WTC11 (cell line): ENCODE measurements around the gene ARL4C. TPM values are rescaled to one million over a fixed set of nuclear protein-coding genes. Genes with fewer than 3 reads are reported as not detected.
A peak's percentile ranks its signal among the peaks of the same experiment; 100 is the strongest.

Source experiments
- ATAC-seq: fragments of 200-7000 bp; cut with Tn5 transposase; 2 replicates; pipeline ENCODE4 v1.10.0; 2021; ENCODE audit warnings: mild to moderate bottlenecking, moderate library complexity
- Bru-seq: library from RNA; stranded (reverse); fragments of 400-500 nt; gene quantifications from one replicate; lab custom pipeline; 2021; lab: Mats Ljungman, UMichigan
- CTCF ChIA-PET: fragments of 300-600 bp; sonication (Branson Sonifier 250); formaldehyde crosslinking; loops from one replicate; lab custom pipeline; 2021; ENCODE audit warnings: antibody characterized with exemption; lab: Charles Lee
- POLR2A ChIA-PET: fragments of 350-600 bp; sonication (Branson Sonifier 250); formaldehyde crosslinking; loops from one replicate; lab custom pipeline; 2021; ENCODE audit warnings: antibody characterized with exemption; lab: Charles Lee
- DNase-seq: peaks from one replicate; pipeline ENCODE4 v3.0.0; 2021; ENCODE audit warnings: low spot score
- H3K27ac Mint-ChIP-seq: 2 replicates; pipeline ENCODE4 v1.8.0; 2021; ENCODE audit warnings: mixed read lengths
- H3K27me3 Mint-ChIP-seq: 2 replicates; pipeline ENCODE4 v1.8.0; 2021; ENCODE audit warnings: low read depth, mild to moderate bottlenecking, moderate library complexity, mixed read lengths
- H3K36me3 Mint-ChIP-seq: 2 replicates; pipeline ENCODE4 v1.8.0; 2021; ENCODE audit warnings: mixed read lengths
- H3K4me1 Mint-ChIP-seq: 2 replicates; pipeline ENCODE4 v1.8.0; 2022; ENCODE audit warnings: mixed read lengths
- H3K4me3 Mint-ChIP-seq: 2 replicates; pipeline ENCODE4 v1.8.0; 2021; ENCODE audit warnings: mild to moderate bottlenecking, moderate library complexity, mixed read lengths
- H3K9me3 Mint-ChIP-seq: 2 replicates; pipeline ENCODE4 v1.8.0; 2021; ENCODE audit warnings: mixed read lengths
- ATF6 ChIP-seq: sonication (generic); formaldehyde crosslinking; IDR thresholded peaks from 2 replicates; pipeline ENCODE4 v1.8.1; 2023; ENCODE audit warnings: mild to moderate bottlenecking, missing genetic modification reagents
- E2F5 ChIP-seq: sonication (generic); formaldehyde crosslinking; IDR thresholded peaks from 2 replicates; pipeline ENCODE4 v1.8.1; 2022; ENCODE audit warnings: mild to moderate bottlenecking, moderate library complexity, missing genetic modification reagents
- ETV6 ChIP-seq: sonication (generic); formaldehyde crosslinking; IDR thresholded peaks from 2 replicates; pipeline ENCODE4 v1.8.1; 2022; ENCODE audit warnings: mild to moderate bottlenecking, missing genetic modification reagents
- FOXJ3 ChIP-seq: sonication (generic); formaldehyde crosslinking; IDR thresholded peaks from 2 replicates; pipeline ENCODE4 v1.9.0; 2021; ENCODE audit warnings: missing genetic modification reagents, mild to moderate bottlenecking, borderline replicate concordance
- HMGXB4 ChIP-seq: sonication (generic); formaldehyde crosslinking; IDR thresholded peaks from 2 replicates; pipeline ENCODE4 v1.8.1; 2023; ENCODE audit warnings: mild to moderate bottlenecking, moderate library complexity, missing genetic modification reagents
- KAT7 ChIP-seq: sonication (generic); formaldehyde crosslinking; IDR thresholded peaks from 2 replicates; pipeline ENCODE4 v1.8.1; 2023; ENCODE audit warnings: missing genetic modification reagents, mild to moderate bottlenecking, borderline replicate concordance
- NFYB ChIP-seq: sonication (generic); formaldehyde crosslinking; conservative IDR thresholded peaks from 2 replicates; pipeline ENCODE4 v1.8.0; 2022; ENCODE audit warnings: low read depth, missing genetic modification reagents
- RELA ChIP-seq: sonication (generic); formaldehyde crosslinking; IDR thresholded peaks from 2 replicates; pipeline ENCODE4 v1.8.1; 2022; ENCODE audit warnings: missing genetic modification reagents, mild to moderate bottlenecking, borderline replicate concordance
- SOX15 ChIP-seq: fragments of 250-450 bp; sonication (Bioruptor Pico); IDR thresholded peaks from 2 replicates; pipeline ENCODE4 v1.9.0; 2021; ENCODE audit warnings: mild to moderate bottlenecking
- SP1 ChIP-seq: sonication (generic); formaldehyde crosslinking; conservative IDR thresholded peaks from 2 replicates; pipeline ENCODE4 v1.8.1; 2022; ENCODE audit warnings: missing genetic modification reagents
- USF1 ChIP-seq: sonication (generic); formaldehyde crosslinking; IDR thresholded peaks from 2 replicates; pipeline ENCODE4 v1.8.0; 2022; ENCODE audit warnings: mild to moderate bottlenecking, missing genetic modification reagents
- ZNF512 ChIP-seq: sonication (generic); formaldehyde crosslinking; IDR thresholded peaks from 2 replicates; pipeline ENCODE4 v1.8.1; 2022; ENCODE audit warnings: missing genetic modification reagents, borderline replicate concordance
- ZNF671 ChIP-seq: fragments of 250-450 bp; sonication (Bioruptor Pico); IDR thresholded peaks from 2 replicates; pipeline ENCODE4 v1.8.0; 2021; ENCODE audit warnings: mild to moderate bottlenecking
- long read RNA-seq, 3 experiments: library from RNA in 1 of 3; library from capped mRNA in 1 of 3; library from polyadenylated mRNA in 1 of 3; unstranded in 2 of 3; stranded (forward) in 1 of 3; transcript quantifications; one replicate each; pipeline ENCODE4 v2.0.0, GENCODE V29; 2021
- total RNA-seq: library from RNA; stranded (reverse); gene quantifications from 3 replicates; pipeline ENCODE4 v1.2.3, GENCODE V29; 2021

The ARL4C gene
- total RNA-seq (9.3 to 10.6 TPM (median 10.4 TPM) in 3 replicates), Bru-seq, nascent RNA (percentile 90 among the genes with signal in this experiment)
- long read RNA-seq, experiment 1, full-length matches to known transcripts, result 111 of 114 reads
- long read RNA-seq, experiment 1, partial matches to known transcripts, result 0 of 114 reads
- long read RNA-seq, experiment 1, other reads (novel, unspliced or antisense), result 3 of 114 reads
- long read RNA-seq, experiment 2, full-length matches to known transcripts, result 16 of 16 reads
- long read RNA-seq, experiment 2, partial matches to known transcripts, result 0 of 16 reads
- long read RNA-seq, experiment 2, other reads (novel, unspliced or antisense), result 0 of 16 reads
- long read RNA-seq, experiment 3, full-length matches to known transcripts, result 3 of 3 reads
- long read RNA-seq, experiment 3, partial matches to known transcripts, result 0 of 3 reads
- long read RNA-seq, experiment 3, other reads (novel, unspliced or antisense), result 0 of 3 reads

- no peaks in the 10 kb centered on the region for H3K36me3 Mint-ChIP-seq
- ATAC-seq (peak; percentile 57), DNase-seq (peak; percentile 73)
- H3K4me1 Mint-ChIP-seq, result peaks cover 35% of the 10 kb centered on the region
- TF ChIP-seq FOXJ3 (CRISPR knock-in tag), result no peak
- TF ChIP-seq USF1 (CRISPR knock-in tag), result no peak
- no peak for TF ChIP-seq ATF6 (CRISPR knock-in tag)
- TF ChIP-seq SP1, result peak; percentile 61
- no peak for TF ChIP-seq NFYB (CRISPR knock-in tag)
- TF ChIP-seq E2F5 (CRISPR knock-in tag), result peak; percentile 29; the same call in 1 of the 2 replicates
- TF ChIP-seq KAT7 (CRISPR knock-in tag), result no peak
- TF ChIP-seq ZNF671 (CRISPR knock-in tag), result no peak
- TF ChIP-seq HMGXB4 (CRISPR knock-in tag), result peak; percentile 53; the same call in 1 of the 2 replicates
- TF ChIP-seq ZNF512 (CRISPR knock-in tag), result no peak
- TF ChIP-seq RELA (CRISPR knock-in tag), result 0 out of 2 replicates have a peak, but pooled peaks have one; percentile 23
- TF ChIP-seq SOX15 (CRISPR knock-in tag), result no peak
- TF ChIP-seq ETV6 (CRISPR knock-in tag), result 0 out of 2 replicates have a peak, but pooled peaks have one; percentile 19
- CTCF ChIA-PET, result interaction anchor here (0.6 to 3.6 kb wide), 26 partner anchors 12 to 620 kb away, joined by 3 to 29 read pairs (median 3); no protein-coding TSS in a partner anchor
- POLR2A ChIA-PET, result interaction anchor here (0.5 to 1.3 kb wide), 5 partner anchors 70 to 362 kb away, joined by 3 to 5 read pairs (median 3); no protein-coding TSS in a partner anchor
- no peaks in the 10 kb centered on the region for H3K9me3 Mint-ChIP-seq
- H3K27ac Mint-ChIP-seq, result peak within 1 kb of the TSS; percentile 12
- H3K4me3 Mint-ChIP-seq, result peak within 1 kb of the TSS; percentile 85
- peaks cover 30% of the 10 kb centered on the region for H3K27me3 Mint-ChIP-seq
These were observed at the start of gene ARL4C for GRCh38 chr2:234496835-234497593. ARL4C (minus strand) TSS chr2:234497081; CDS start chr2:234496586, 495 bp downstream.
